ENCODE data around the gene RBM44.

RBM44 gene

DNA sequence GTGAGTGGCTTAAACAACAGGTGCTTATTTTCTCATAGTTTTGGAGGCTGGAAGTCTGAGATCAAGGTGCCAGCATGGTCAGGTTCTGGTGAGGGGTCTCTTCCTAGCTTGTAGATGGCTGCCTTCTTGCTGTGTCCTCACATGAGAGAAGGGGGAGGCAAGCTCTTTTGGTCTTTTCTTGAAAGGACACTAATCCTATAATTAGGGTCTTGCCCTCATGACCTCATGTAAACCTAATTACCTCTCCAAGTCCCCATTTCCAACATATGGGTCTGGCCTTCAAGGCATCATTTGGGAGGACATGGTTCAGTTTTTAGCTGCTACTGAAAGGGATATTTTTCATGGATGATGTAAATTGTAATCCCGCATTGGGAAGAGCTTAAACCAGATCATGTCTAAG lies 18.0 kb downstream of the RBM44 start:
- TF ChIP-seq, protein P1, sequence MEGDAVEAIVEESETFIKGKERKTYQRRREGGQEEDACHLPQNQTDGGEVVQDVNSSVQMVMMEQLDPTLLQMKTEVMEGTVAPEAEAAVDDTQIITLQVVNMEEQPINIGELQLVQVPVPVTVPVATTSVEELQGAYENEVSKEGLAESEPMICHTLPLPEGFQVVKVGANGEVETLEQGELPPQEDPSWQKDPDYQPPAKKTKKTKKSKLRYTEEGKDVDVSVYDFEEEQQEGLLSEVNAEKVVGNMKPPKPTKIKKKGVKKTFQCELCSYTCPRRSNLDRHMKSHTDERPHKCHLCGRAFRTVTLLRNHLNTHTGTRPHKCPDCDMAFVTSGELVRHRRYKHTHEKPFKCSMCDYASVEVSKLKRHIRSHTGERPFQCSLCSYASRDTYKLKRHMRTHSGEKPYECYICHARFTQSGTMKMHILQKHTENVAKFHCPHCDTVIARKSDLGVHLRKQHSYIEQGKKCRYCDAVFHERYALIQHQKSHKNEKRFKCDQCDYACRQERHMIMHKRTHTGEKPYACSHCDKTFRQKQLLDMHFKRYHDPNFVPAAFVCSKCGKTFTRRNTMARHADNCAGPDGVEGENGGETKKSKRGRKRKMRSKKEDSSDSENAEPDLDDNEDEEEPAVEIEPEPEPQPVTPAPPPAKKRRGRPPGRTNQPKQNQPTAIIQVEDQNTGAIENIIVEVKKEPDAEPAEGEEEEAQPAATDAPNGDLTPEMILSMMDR (IDR thresholded peaks at IDR 0.05; ENCODE audit: low read depth, low read length), result no peak
- no peak overlapping the region for H3K4me3 ChIP-seq (ENCODE audit: low read depth, low read length)

DNA sequence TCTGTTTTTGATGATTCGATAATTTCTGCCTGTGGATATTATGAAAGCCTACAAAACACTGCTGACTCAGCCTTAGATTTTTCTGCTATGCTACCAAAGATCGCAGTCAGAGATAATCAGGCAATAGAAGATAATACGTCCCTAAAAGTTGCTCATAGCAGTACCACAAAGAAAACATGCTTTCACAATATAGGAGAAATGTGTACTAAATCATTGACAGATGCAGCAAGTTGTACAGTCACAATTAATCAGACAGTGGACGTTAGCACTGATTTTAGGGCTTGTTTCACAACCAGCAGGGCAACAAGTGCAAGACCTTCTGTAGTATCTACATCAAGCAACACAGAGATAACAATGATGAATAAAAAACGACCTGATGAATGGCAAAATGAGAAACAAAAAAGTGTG lies 19.5 kb downstream of the RBM44 start:
- TF ChIP-seq, protein P1 (IDR thresholded peaks at IDR 0.05; ENCODE audit: low read depth, low read length), result no peak
- H3K4me3 ChIP-seq (ENCODE audit: low read depth, low read length), result no peak overlapping the region

DNA sequence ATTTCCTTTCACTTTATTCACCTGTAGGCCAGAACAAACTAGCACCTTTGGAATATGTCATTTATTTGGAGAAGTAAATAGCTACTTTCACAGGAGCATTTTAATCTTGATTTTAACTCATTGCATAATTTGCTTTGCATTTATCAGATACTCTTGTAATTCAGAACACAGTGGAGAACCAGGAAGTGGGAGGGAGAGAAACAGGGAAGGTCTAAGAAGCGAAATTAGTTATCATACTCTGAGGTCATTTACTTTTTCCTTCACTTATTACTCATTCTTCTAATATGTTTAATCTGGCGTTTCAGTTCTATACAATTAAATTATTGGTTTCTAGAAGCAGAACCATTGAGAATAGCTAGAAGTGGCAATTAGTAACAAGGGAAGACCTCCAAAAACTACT lies 20.7 kb downstream of the RBM44 start:
- TF ChIP-seq, protein P1 (IDR thresholded peaks at IDR 0.05; ENCODE audit: low read depth, low read length), result no peak
- H3K4me3 ChIP-seq (ENCODE audit: low read depth, low read length), result no peak overlapping the region

DNA sequence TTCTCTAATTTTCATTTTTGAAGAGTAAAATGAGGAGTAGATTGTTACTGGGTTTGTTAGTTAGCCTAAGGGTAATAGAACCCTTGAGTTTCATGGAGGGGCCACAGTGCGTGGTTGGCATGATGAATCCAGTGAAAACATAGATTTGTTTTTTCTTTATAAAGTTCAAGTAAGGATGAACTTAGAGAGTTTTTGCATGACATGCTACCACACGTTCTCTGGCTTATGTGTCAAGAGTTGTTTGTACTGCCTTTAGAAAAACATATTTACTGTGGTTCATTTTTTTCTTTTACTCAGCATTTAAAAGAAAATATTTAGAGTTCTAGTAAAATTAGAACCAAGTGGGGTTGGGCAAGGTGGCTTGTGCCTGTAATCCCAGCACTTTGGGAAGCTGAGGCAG lies 21.8 kb downstream of the RBM44 start:
- H3K4me3 ChIP-seq (ENCODE audit: low read depth, low read length), result no peak overlapping the region
- TF ChIP-seq, protein P1 (IDR thresholded peaks at IDR 0.05; ENCODE audit: low read depth, low read length), result no peak

DNA sequence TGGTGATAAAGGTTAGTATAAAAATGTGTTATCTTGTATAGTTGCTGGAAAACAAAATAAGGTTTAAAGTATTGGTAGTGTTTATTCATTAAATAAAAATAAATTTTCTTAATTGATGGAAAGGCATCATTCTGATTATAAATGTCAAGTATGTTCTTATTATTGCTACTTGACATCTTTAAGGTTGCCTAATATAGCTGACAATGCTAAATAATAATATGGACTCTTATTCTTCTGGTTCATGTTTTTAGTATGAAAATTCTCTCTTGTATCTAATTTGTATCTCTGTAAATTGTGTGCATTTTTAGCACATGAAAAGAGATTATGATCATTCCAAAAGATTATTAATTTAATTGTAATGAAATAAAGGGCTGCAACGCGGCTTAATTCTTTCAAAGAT lies 25.0 kb downstream of the RBM44 start:
- no peak overlapping the region for H3K4me3 ChIP-seq (ENCODE audit: low read depth, low read length)
- TF ChIP-seq, protein P1 (IDR thresholded peaks at IDR 0.05; ENCODE audit: low read depth, low read length), result no peak

DNA sequence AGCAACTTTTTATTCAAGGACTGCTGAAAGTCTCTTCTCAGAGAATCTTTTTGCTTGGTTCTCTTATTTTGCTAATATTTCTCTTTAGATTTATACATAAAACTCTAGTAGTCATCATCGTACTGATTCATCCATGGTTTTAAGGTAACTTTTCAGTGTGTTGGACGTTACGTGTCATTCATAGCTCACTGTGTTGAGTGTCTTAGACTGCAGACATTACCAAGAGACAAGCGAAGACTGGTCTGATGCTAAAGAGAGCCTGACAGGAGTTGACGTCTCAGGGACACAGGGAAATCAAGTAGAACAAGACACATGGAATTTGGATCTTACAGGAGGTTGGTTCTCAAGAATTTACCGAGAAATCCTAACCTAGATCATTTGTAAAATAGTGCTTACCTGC lies 25.5 kb downstream of the RBM44 start:
- TF ChIP-seq, protein P1 (IDR thresholded peaks at IDR 0.05; ENCODE audit: low read depth, low read length), result no peak
- no peak overlapping the region for H3K4me3 ChIP-seq (ENCODE audit: low read depth, low read length)

DNA sequence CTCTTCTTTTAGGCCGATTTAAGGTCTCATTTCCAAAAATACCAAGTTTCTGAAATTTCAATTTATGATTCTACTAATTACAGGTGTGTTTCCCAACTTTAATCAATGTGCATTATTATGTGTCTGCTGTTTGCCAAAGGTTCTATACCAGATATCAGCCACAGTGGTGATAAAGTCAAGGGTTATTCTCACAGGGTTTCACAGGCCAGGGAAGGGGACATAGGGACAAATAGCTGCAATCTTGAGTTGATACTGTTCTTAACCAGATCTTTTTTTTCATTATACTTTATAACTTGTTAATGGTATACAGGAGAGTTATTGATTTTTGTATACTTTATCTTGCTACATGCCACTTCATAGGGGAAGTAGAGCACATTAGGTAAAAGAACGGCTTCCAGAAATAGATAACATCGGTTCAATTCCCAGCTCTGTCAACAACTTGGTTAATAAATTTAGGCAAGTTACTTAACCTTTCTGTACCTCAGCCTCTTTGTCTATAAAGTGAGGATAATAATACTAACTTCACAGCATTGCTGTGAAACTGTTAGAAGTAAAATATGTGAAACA lies 28.9 kb downstream of the RBM44 start:
- TF ChIP-seq, protein P1 (IDR thresholded peaks at IDR 0.05; ENCODE audit: low read depth, low read length), result no peak
- no peak overlapping the region for H3K4me3 ChIP-seq (ENCODE audit: low read depth, low read length)
